GM19395 (cell line): ENCODE results near the gene GPATCH4.
"Not testable (repeated sequence)": the region's sequence is repeated elsewhere in the genome, so short reads cannot be mapped to it uniquely, and the experiment has no call there.

Source experiments
- ATAC-seq: cut with Tn5 transposase; IDR thresholded peaks from one replicate; pipeline ENCODE4 v1.9.1; 2021; ENCODE audit warnings: mild to moderate bottlenecking, moderate library complexity; ENCODE audit not compliant: unreplicated experiment

GPATCH4 gene

DNA sequence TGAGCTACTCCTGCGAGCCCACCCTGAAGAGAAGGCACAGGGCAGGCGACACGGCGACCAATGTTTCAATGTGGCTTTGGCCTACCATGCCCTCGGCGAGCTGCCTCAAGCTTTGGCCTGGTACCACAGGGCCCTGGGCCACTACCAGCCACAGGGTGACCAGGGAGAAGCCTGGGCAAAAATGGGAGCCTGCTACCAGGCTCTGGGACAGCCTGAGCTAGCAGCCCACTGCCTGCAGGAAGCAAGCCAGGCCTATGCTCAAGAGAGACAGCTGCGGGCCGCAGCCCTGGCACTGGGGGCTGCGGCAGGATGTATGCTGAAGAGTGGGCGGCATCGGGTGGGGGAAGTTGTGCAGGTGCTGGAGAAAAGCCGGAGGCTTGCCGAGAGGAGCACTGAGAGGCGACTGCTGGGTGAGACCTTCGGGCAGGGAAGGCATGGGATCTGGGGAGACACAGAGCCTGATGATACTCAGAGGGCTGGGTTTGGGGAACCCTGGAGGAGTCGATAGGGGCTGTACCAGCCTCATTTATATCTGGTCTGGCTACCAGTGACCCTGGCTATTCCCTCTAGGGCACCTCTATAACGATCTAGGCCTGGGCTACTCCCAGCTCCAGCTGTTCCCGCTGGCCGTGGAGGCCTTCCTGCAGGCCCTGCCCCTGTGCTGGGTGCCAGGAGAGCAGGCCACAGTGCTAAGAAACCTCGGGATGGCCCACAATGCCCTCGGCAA, 19.5 kb downstream of the GPATCH4 start:
- ATAC-seq = no peak

DNA sequence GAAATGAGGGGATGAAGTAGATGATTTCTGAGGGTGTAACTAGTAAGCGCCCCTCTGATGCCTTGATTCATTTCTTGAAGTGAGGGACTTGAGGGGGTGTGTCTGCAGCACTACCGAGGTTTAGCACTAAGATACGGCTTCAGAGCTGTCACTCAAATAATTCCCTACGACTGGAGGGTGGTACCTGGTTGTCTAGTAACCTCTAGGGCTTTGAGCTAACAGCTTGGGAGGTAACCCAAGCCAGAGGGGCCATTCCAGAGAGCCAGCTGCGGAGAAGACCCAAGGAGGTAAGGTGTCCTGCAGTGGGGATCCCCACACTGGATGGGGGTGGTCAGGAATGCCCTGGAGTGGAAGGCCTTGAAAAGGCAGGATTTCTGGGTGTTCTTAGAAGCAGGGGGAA, 21.8 kb downstream of the GPATCH4 start, which contains the start of gene TTC24:
Gene TTC24, plus strand, starts transcription at position 252 of the 400 bp plus-strand sequence. CDS start 1,642 bp downstream, outside the sequence.
- ATAC-seq = no peak

DNA sequence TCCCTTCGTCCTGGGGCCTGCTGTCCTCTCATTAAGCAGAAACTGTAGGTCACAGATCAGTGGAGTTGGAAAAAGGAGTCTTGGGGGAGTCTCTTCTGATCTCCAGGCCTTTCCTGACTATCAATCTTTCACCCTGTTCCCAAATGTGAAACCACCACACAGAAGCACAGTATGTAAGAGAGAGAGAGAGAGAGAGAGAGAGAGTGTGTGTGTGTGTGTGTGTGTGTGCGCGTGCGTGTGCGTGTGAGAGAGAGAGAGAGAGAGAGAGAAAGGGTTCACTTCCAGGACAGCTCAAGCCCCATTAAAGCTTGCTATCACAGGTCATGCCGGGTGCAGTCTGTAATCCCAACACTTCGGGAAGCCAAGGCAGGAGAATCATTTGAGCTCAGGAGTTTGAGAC, 23.2 kb downstream of the GPATCH4 start:
- no peak for ATAC-seq

DNA sequence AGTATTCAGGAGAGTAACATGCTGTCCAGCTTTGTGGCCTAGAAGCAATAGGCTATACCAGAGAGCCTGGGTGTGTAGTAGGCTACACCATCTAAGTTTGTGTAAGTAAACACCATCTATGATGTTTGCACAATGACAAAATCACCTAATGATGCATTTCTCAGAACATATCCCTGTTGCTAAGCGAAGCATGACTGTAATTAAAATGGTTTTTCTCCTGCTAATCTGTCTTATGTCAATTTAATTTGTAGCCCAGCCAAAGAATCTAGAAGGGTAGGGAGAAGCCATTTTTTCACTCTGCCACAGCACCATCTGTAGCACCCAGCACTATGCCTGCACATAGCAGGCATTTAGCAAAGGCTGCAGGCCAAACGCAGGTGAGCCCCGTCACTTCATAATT, 23.7 kb downstream of the GPATCH4 start:
- ATAC-seq = no peak

DNA sequence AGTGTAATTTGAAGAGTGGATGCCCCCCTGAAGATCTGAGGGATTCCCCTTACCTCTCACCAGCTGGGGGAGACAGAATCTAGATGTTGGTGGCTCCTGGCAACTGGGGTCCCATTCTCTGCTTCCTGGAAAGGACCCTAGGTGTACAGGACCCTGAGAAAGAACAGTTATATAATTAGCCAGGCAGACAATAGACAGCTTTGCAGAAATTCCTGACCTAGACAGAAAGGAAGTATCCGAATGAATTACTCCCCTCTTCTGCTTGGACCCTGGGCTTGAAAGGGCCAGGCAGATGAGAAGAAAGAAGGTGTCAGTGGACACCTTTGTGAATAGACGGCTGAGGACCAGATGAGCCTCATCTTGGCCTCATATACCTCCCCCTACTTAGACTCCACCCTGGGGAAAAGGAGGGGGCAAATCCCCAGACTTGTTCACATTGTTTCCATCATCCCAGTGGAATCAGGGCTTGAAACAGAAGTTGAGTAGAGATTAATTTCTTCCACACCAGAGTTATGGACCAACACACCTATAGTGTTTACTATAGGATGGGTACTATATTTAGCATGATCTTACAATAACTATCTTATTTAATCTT, 27.1 kb downstream of the GPATCH4 start:
- no peak for ATAC-seq

DNA sequence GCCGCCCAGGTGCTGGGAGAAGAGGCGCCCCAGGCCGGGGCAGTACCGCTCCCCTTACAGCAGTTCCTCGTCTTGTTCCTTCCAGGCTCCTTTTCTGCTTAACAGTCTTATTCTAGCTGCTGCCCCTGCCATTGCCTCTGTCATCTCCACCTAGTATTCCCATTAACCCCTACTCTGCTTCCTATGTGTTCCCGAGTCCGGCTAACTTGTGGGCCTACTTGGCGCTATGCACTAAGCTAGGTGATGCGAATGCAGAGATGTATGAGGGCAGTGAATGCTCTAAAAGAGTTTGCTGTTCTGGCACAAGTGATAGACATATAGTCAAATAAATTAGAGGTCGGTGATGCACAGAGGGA, 28.6 kb downstream of the GPATCH4 start:
- ATAC-seq = no peak

DNA sequence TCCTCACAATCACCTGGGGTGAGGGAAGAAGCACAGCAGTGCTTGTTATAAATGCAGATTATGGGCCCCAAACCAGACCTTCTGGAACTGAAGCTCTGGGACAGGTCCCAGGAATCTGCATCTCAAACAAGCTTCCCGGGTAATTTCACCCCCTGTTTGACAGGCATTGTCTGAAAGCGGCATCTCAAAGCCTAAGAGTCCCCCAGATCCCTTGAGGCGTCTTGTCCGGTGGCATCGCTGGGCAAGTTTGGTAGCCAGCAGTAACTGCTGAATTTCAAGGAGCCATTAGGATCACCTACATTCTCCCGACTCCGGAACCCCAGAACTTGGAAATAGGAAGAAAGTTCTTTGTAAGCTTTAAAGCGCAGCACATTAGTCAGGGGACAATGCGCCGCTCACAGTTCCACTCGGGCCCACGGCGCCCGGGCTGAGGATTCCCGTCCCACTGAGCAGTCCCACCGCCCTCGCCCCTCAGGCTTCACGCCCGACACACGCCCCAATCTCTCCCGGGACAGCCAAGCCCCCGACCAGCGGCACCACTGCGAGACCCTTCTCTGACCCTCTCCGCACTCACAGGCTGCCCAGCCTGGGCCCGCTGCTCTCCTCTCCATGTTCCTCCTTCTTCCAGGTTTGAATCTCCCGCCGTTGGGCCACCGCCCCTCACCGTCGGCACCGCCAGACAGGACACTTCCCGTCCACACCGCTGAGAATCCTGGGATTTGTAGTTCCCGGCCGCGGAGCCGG, 29.2 kb downstream of the GPATCH4 start, which contains the start of gene IQGAP3:
Gene IQGAP3, minus strand, starts transcription at position 647 of the 744 bp plus-strand sequence. Its CDS starts 36 bp downstream, at position 611.
- peak; percentile 84 for ATAC-seq

DNA sequence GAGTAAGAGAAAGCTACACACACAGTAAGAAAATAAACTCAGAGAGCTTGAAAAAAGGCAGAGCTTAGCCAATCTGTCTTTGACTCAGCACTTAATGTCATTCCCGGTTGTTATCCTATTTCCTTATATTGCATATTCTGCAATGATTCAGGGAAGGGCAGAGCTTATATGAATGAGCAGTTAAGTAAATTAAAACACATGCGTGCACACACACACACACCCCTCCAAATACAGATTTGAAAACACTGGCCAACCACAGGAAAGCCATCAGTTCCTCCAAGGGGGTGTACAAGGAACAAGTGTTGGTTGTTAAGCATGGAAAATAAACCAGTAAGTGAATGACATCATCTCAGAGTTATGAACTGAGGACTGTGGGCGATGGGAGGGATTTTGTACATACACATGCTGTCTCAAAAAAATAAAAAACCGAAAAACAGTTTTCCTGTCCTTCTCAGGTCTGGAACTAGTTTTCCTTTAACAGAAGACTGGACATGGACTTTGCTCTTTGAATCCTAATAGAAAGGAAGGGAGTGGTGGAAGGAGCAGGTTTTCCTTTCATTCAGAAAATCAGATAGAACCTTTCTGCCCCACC, 29.9 kb downstream of the GPATCH4 start:
- ATAC-seq = no peak

DNA sequence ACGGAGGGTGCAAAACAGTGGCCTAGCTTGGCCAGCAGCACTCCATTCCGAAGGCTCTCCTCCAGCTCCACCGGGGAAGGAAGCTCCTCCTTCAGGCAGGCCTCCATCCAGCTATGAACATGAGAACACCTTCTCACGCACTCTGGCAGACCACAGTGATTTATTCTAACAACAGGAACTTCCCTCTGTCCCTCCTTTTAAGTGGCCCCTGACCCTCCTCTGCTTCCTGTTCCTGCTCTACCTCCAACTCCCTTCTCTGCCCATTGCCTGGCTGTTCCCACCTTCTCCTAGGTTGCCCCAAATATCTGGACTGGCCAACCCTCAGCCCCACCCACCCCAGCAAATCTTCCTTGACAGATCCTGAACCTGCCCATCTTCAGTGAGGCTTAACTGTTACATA, 34.8 kb downstream of the GPATCH4 start:
- no peak for ATAC-seq

DNA sequence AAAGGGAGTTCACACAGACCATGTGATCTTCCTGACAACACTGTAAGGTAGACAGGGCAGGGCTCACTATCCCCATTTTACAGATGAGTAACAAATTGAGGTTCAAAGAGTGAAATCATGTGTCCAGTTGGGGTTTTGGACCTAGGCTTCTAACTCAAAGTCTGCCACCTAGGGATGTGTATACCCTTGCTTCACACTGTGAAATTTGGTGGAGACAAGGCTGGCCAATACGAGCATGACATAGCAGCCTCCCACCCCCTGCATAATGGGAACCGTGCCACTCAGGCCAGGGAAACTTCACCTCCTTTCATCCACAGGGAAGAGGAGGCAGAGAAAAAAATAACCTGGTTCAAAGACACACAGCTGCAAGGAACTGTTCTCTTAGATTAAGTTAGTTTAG, 35.8 kb downstream of the GPATCH4 start:
- ATAC-seq = no peak

DNA sequence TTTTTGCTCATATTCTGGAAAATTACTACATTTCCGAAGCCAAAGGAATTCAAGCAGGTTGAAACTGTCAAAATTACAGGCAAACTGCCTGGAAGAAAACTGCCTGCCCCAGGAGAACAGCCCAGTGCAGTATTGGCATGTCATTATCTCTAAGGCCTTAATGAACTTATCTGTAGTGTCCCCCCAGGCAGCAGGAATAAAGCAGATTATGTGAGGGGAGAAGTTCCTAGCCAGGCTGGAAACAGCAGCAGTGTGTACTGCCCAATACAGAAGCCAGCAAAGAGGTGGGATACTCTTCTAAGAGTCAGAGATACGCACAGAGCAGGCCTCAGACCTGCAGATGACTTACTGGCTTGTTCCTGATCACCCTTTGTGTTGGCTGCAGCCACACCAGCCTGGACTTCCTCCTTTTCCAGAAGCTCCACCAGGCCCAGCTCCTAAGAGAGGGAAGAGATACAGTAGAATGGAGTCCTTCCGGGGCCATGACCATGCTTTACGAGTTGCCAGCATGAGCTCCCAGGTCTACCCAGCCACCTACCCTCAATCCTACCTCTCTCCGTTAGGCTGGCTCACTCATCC, 40.6 kb downstream of the GPATCH4 start:
- no peak for ATAC-seq

DNA sequence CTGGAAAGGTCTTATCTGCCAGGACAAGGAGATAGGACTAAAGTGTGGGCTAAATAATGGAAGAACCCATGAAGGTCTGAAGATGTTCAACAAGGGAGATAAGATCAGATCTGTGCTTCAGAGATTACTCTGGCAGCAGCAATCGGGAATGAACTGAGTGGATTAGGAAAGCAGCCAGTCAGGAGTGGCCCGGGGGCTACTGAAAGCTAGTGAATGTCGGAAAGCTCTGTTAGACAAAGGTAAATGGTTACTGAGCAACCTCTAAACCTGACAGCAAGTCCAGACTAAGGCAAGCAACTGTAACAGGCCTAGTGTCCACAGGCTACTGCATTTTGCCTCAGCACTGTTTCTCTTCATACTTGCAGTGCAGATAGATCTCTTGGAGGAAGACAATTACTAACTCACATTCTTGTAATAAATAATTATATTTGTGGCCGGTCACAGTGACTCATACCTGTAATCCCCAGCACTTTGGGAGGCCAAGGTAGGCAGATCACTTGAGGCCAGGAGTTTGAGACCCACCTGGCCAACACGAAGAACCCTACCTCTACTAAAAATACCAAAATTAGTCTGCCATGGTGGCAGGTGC, 41.4 kb downstream of the GPATCH4 start:
- no peak for ATAC-seq

DNA sequence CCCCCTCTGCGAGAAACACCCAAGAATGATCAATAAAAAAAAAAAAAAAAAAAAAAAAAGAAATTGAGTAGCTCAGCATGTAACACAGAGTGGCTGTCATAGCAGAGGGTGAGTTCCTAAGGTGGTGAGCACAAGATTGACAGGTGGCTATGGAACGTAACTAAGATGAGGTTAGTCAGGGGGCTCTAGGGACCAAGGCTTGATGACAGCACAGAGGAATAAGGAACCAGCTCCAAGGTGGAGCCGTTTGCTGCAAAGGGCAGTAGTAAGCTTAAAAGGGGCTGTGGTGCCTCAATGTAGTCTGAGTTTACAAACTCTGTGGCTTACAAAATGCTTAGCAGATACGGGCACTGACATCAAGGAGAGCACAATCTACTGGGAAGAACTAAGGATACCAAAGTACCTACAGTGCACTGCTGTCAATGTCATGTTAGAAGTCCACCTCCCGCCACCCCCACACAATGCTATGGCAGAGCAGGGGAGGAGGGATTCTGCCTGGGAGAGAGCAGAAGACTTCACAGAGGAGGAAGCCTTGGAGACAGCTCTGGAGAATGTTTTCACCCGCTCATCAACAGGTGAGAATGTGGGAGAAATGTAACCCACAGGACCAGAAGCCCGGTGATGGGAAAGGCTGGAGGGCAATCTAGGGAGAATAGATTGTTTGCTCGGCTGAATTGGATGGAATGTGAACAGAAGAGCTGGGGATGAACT, 42.0 kb downstream of the GPATCH4 start:
- ATAC-seq = no peak

DNA sequence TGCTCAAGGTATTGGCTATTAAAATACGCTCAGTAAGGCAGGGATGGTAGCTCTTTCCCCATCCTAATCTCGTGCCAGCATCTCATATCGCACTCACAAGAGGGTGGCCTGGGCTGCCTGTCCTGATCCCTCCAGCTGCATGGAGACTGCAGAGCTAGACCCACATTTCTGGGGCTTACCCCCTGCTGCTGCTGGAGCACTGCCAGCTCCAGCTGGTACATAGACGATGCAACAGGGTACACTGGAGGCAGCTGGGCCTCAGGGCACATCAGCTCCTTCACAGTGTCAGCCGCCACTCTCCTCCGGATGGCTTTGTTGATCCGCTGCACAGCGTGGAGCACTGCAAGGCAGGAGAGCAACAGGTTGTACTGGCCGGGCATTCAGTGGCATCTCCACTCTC, 44.9 kb downstream of the GPATCH4 start:
- ATAC-seq = no peak

DNA sequence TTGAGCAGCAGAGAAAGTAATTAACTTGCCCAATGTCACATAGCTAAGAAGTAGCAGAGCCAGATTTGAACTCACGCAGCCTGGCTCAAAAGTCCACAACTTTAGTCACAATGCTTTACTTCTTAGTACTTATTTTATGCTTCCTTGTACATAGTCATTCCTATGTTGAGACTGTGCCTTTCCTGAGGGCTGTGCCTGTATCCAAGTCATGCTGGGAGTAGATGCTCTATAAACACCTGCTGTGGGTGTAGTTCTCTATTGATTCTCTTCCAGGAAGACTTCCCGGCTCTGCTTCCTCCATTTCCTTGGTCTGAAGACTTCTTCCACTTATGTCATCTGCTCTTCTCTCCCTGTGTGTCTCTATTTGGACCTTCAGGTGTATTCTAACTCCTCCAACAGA, 45.6 kb downstream of the GPATCH4 start:
- no peak for ATAC-seq

DNA sequence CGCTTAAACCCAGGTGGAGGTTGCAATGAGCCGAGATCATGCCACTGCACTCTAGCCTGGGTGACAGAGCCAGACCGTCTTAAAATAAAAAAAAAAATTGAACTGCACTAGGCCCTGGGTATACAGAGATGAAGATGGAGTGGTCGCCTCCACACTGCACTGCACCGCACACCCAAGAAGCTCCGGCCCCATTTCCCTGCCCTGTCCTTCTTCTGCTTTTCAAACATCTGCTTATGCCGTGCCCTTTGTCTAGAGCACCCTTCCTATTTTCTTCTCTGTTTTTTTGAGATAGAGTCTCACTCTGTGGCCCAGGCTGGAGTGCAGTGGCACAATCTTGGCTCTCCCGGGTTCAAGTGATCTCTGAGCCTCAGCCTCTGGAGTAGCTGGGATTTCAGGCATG, 46.3 kb downstream of the GPATCH4 start:
- no peak for ATAC-seq

DNA sequence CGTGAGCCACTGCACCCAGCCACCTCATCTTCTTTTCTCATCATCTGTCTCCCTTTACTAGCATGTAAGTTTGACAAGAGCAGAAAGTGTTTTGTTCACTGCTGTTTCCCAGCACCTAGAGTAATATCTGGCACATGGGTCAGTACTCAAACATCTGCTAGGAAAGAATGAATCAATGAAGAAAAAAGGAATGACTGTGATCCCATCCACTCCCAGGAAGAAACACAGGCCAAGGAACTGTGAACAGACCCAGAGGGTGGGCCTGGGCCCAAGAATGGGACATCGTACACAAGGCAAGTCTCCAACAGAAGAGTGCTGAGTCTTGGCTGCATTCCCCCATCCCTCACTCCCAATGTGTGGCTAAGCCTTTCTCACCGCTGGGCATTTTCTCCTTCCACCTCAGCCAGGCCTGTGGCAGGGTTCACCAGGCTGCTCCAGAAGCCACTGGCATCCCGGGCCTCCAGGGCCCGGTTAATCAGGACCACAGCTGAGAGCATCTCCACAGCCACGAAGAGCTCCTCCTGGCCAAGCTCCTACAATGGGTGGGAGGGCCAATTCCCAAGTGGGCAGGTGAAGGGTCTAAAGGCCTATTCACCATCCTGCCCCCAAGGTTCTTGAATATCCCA, 47.3 kb downstream of the GPATCH4 start:
- ATAC-seq = no peak

DNA sequence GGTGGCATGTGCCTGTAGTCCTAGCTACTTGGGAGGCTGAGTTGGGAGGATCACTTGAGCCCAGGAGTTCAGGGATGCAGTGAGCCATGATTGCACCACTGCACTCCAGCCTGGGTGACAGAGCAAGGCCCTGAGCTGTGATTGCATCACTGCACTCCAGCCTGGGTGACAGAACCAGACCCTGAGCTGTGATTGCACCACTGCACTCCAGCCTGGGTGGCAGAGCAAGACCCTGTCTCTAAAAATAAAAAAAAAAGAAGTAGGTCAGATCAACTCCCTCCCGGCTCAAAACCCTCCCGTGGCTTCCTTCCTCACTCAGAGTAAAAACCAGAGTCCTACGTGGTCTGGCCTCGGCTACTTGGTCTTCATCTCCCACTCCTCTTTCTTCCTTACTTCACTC, 48.3 kb downstream of the GPATCH4 start:
- not testable (repeated sequence) for ATAC-seq

DNA sequence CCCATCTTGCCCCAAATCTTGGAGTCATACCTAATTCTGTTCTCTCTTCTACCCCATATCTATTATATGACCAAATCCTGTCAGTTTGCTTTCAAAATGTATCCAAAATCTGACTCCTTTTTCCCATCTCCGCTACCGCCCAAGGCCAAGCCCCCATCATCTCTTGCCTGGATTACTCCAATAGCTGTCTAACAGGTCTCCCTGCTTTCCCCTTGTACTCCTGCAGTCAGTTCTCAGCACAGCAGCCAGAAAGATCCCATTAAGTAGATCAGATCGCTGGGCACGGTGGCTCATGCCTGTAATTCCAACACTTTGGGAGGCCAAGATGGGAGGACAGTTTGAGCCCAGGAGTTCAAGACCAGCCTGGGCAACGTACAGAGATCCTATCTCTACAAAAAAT, 48.8 kb downstream of the GPATCH4 start:
- no peak for ATAC-seq

DNA sequence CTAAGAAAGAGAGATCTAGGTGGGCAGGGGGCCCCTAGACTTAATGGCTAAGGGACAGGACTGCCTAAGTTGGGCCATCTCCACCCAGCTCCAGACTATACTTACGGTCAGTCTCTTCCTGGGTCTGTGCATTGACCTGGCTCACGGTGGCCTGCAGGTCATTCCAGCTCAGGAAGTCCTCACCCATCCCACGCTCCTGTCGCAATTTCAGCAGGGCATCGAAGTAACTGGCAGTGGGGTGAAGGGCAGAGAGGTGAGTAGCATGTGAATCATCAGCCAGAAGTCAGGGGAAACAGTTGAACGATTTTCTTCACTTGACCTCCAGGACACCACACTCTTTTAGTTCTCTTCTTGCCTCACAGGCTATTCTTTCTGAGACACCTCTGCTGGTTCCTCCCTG, 49.4 kb downstream of the GPATCH4 start:
- no peak for ATAC-seq
